ENCODE results near the gene ZNF674. TPM values are rescaled to one million over a fixed set of nuclear protein-coding genes. Genes with fewer than 3 reads are reported as not detected.

The ZNF674 gene
- total RNA-seq (2014; rRNA removed; shearing (Covaris generic)): 0.98 and 2.0 TPM in 2 replicates

DNA sequence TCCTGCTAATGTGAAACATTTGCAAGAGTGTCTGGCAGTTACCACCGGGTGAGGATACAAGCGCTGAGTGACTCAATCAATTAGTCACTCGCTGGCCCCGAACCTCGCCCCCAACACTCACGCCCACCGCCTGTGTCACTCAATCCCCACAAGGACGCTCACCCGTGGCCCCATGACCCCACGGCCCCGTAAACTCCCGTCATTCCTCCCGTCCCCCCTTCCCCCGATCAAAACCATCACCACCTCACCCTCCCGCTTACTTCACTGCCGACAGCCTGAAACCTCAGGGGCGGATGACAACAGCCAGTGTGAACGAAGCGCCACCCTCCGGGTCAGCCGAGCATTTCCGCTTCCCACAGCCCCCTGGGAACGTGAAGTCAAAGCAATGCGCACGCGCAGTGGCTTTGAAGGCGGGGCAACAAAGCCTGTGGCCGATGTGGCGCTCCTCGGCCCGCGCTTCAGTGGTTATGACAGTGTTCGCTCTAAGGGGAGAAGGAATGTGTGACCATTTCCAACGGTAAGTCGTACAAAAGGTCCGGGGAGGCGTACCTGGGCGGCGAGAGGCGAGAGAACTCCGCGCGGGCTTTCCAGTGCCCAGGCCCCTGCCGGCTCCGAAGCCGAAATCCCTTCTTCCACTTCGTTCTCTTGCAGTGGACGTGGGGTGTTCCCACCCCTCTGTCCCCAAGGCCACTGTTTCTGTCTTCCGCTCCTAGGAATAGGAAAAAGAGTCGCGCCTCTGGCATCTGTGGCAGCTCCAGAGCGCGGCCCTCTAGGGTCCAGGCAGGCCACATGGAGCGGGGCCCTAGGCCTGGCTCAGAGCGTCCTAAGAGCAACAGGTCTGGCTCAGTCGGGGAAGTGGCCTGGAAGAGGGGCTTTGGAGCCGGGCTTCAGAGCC, at the start of gene ZNF674:
ZNF674 (minus strand) TSS at position 311 of the 895 bp plus-strand sequence. CDS start 3,334 bp downstream, outside the sequence.
- in situ Hi-C loops (cut with HindIII; ENCODE audit: low sequenced_read_pairs): no loop called here

DNA sequence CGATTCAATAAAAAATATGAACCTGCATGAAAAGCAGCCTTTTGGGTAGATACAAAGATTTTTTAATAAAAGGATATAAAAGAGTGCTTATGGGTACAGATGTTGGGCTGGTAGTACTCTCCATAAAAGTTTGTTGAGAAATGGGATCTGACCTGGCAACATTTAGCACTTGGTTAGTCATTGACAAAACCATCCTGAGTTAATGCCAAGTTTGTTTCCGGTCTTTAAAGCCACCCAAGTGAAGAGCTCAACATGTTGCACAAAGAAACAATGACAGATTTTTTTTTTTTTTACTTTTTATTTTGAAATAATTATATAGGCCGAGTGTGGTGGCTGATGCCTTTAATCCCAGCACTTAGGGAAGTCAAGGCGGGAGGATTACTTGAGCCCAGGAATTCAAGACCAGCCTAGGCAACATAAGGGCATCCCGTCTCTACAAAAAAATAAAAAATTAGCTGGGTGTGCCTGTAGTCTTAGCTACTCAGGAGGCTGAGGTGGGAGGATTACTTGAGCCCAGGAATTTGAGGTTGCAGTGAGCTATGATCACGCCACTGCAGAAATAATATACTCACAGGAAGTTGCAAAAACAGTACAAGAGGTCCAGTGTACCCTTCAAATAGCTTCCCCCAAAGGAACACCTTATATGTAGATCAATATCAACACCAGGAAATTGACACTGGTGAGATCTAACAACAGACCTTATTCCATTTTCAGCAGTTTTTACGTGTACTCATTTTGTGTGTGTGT, 44.9 kb upstream of the ZNF674 start:
- DNase-seq (ENCODE audit: low spot score): no peak
- in situ Hi-C loops (cut with HindIII; ENCODE audit: low sequenced_read_pairs): no loop called here

More for the DNA sequence above, at the start of gene ZNF674:
- DNase-seq (ENCODE audit: low spot score): peak; percentile 90

DNA sequence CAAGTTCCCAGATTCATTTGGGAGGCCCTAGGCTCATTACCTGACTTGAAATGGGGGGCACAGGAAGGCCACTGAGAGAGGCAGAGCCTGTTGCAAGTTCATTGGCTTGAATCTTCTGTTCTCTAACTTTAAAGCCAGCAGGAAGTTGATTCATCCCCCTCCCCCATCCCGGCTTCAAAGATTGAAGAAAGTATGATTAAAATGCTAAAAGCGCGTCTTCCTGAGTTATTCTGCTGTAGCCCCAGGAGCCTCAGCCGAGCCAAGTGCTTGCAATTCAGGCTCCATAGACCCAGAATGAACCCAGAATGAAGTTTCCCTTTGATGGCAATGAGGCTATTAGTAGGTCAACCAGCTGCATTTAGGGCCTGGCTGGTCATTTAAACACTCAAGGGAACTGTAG, 43.0 kb upstream of the ZNF674 start:
- no peak for DNase-seq (ENCODE audit: low spot score)
- in situ Hi-C loops (cut with HindIII; ENCODE audit: low sequenced_read_pairs): no loop called here

DNA sequence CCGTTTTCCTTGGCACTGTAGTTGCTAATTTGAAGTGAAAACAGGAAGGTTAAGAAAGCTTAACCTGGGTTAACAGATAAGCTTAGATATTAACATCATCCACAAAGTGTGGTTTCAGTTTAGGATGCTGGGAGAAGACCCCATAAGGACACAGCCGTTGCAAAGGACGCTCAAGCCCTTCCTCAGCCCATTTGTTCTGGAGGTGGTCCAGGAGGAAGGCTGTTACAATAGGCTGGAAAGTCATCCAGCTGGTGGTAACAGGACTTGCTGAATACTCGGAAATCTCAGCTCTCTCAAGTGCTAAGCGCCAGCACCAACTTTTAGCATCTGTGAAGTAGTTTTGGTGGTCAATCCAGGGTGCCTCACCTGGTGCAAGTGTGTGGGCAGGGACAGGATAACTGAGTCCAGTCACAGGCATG, 42.5 kb upstream of the ZNF674 start:
- in situ Hi-C loops (cut with HindIII; ENCODE audit: low sequenced_read_pairs): no loop called here
- DNase-seq (ENCODE audit: low spot score): no peak

DNA sequence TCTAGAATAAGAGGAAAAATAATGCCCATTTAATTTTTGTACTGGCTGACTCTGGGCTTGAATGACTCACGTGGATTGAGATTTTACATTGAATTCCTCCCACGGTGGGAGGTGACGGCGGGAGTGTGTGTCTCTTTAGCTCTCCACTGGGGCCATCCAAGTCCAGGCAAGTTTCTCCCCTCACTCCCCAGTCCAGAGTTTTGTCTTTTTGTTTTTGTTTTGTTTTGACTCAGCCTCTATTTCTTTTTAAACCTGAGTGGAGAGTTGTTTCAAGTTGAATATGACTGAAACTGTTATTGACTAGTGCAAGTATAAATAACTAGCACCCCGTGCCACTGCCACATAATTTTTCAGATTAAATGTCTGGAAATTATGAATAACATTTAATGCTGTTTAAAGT, 41.9 kb upstream of the ZNF674 start:
- in situ Hi-C loops (cut with HindIII; ENCODE audit: low sequenced_read_pairs): no loop called here

DNA sequence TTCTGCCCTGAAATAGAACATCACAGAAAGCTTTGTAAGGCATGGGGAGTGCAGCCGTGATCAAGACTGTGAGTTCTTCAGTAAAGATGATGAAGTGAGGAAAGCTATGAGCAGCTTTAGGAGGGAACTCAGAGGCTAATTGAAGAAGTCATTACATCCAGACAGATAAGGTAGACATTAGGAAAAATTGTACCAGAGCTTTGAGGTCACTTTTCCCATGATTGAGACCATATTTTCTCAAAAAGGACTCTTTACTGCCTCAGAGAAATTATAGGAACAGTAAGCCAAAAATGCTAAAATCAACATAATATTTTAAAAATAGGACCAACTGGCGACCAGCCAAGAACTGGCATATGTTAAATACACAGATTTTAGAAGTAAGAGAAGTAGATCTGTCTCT, 39.5 kb upstream of the ZNF674 start:
- in situ Hi-C loops (cut with HindIII; ENCODE audit: low sequenced_read_pairs): no loop called here
- DNase-seq (ENCODE audit: low spot score): no peak

More for the DNA sequence above, 41.9 kb upstream of the ZNF674 start:
- DNase-seq (ENCODE audit: low spot score): no peak

DNA sequence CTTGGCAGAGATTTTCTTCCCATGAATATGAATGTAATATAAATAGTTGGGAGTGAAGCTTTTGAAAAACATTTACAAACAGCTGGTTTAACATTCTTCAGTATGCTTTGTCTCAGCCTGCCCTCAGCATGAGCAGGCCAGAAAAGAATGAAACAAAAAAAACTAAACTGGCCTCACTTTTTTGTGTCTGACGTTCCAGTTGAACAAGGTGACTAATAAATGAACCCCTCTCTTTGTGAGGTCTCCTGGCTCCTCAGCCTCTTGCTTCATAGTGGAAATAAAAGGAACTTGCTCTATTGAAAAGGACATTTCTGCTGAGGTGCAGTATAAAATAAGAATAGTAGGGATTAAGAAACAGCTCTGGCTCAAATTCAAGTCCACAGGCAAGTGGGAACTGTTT, 37.7 kb upstream of the ZNF674 start:
- in situ Hi-C loops (cut with HindIII; ENCODE audit: low sequenced_read_pairs): no loop called here
- no peak for DNase-seq (ENCODE audit: low spot score)

DNA sequence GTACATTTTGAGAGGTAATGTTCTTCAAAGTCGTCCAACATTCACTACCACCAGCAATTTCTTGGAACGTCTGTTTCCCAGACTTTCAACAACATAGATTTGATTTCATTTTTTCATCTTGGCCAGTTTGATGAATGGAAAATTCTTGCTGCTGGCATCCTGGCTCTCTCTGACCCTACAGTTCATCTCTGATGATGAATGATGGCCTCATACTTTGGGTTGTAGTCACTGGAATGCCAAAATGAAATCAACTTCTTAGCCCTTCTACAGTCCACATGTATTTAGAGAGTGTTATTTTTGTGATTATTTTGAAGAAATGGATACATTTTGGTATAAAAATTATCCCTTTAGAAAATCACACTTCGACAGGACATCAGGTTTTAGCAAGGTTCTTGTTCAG, 37.1 kb upstream of the ZNF674 start:
- no peak for DNase-seq (ENCODE audit: low spot score)
- in situ Hi-C loops (cut with HindIII; ENCODE audit: low sequenced_read_pairs): no loop called here

DNA sequence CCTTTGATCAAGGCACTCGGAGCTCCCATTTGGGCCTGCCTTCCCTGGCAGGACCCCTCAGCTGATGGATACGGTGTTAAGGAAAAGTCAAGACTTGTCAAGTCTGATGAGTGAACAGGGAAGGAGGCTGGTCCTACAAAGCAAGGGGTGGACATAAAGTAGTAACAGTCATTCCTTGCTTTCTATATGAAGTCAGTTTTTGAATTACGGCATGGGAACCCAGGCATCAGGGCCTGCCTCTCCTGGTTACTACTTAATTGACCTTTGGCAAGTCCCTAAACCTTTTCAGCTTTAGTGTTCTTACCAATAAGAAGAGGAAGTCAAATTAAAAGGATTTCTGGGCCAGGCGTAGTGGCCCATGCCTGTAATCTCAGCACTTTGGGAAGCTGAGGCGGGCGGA, 35.4 kb upstream of the ZNF674 start:
- in situ Hi-C loops (cut with HindIII; ENCODE audit: low sequenced_read_pairs): no loop called here
- DNase-seq (ENCODE audit: low spot score): no peak

DNA sequence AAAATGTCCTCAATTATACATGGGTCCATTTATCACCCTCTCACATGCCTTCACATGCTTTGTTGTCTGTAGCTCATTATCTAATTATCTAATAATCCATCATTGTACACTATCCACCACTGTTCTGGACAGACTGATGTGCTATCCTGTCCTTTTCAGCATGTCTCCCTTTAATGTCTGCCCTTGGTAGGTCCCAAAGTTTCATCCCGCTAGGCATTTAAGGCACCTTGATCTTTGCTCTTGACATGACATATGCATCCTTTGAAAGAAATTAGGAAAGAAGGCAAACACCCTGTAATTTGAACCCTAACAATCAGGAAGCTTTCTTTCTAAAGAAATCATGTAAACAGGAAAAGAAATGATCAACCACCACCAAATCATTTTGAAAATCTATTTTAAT, 34.0 kb upstream of the ZNF674 start:
- in situ Hi-C loops (cut with HindIII; ENCODE audit: low sequenced_read_pairs): no loop called here
- DNase-seq (ENCODE audit: low spot score): no peak

DNA sequence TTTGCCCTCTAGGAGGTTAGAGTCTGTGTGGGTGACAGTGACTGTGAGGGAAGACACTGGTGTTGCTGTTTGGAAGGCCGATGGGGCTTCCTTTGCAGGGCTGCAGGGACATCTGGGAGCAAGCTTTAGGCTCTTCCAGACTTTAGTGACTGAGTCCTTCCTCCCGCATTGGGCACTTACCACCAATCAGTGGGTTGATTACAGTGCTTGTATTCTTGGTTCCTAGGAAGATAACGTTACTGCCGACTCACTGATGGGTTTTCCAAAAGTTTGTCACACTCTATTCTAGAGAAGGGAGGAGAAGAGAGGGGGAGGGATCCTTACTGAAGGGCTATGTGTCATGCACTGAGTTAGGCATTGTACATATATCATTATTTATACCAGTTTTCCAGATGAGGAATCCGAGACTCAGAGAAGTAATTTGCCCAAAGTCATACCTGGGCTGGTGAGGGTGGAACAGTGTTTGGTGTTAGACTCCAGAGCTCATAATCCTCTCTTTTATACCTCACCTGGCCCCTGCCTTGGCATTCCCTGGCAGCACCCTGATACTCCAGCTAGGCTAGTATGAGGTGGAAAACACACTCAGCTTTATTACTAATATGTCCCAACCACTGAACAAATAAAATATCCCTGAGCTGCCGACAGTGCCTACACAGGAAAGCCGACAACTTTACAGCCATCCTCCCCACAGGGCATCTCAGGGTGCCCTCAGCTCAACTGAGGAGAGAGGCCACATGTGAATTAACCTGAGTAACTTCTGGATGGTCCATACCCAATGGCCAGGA, 32.2 kb upstream of the ZNF674 start:
- in situ Hi-C loops (cut with HindIII; ENCODE audit: low sequenced_read_pairs): no loop called here

DNA sequence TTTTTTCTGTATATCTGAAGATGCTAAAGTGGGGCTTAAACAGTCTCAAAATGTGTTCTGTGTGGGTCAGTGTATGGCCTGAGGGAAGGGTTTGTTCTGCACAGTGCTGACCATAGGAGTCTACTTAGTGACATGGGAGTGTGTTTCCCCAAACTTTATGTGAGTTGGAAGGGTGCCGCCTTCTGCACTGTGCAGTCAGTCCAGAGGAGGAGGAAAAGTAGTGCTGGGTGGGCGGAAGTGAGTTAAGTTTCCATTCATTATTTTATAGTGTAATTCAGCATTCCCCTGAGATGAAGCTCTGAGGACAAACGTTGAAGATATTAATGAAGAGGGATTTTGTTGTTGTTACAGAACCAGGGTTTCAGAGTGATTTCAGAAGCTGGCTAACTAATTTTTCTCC, 31.2 kb upstream of the ZNF674 start:
- in situ Hi-C loops (cut with HindIII; ENCODE audit: low sequenced_read_pairs): no loop called here
- DNase-seq (ENCODE audit: low spot score): no peak

More for the DNA sequence above, 32.2 kb upstream of the ZNF674 start:
- no peak for DNase-seq (ENCODE audit: low spot score)

DNA sequence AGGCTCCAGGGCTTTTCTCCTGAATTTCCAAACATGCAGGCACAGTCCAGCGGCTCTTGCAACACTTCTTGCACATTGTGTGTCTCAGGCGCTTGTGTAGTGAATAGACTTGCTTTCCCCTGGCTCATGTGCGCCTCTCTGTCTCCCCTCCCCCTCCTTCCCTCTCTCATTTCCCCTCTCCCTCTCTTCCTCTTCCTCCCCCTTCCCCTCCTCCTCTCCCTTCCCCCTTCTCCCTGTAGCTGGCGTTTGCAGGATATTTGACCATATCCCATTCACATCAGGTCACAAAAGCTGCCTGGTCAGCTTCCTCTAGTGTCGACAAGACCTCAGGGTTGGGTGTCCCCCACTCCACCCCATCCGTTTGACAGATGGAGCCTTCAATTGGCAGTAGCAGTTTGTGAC, 30.8 kb upstream of the ZNF674 start:
- no peak for DNase-seq (ENCODE audit: low spot score)
- in situ Hi-C loops (cut with HindIII; ENCODE audit: low sequenced_read_pairs): no loop called here

DNA sequence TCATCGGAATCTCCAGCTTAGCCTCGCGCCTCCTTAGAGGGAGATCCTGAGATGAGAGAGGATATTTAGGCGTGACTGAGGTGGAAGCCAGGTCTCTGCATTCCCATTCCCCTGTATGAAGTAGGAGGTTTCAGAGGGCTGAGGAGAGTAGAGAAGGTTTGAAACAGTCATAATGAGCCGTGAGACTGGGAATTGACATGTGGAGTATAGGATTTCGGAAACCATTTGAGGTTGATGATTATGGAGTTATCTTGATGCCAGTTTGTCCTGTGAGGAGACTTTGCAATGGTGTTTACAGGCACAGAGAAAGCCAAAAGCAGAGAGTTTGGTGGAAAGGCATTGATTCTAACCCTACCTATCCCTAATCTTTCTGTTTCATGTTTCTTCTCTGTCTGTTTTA, 30.4 kb upstream of the ZNF674 start:
- in situ Hi-C loops (cut with HindIII; ENCODE audit: low sequenced_read_pairs): no loop called here
- no peak for DNase-seq (ENCODE audit: low spot score)

DNA sequence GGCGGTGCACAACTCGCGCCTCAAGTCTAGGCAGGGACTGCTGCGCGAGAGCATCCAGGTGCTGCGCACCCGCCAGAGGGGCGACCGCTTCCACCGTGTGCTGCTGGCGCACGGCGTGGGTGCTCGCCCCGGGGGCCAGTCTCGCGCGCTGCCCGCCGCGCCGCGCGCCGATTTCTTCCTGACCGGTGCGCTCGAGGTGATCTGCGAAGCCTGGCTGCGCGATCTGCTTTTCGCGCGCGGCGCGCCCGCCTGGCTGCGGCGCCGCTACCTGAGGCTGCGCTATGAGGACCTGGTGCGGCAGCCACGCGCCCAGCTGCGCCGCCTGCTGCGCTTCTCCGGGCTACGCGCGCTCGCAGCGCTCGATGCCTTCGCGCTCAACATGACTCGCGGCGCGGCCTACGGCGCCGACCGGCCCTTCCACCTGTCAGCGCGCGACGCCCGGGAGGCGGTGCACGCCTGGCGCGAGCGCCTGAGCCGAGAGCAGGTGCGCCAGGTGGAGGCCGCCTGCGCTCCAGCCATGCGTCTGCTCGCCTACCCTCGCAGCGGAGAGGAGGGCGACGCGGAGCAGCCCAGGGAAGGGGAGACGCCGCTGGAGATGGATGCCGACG, 29.7 kb upstream of the ZNF674 start:
- in situ Hi-C loops (cut with HindIII; ENCODE audit: low sequenced_read_pairs): no loop called here
- no peak for DNase-seq (ENCODE audit: low spot score)

DNA sequence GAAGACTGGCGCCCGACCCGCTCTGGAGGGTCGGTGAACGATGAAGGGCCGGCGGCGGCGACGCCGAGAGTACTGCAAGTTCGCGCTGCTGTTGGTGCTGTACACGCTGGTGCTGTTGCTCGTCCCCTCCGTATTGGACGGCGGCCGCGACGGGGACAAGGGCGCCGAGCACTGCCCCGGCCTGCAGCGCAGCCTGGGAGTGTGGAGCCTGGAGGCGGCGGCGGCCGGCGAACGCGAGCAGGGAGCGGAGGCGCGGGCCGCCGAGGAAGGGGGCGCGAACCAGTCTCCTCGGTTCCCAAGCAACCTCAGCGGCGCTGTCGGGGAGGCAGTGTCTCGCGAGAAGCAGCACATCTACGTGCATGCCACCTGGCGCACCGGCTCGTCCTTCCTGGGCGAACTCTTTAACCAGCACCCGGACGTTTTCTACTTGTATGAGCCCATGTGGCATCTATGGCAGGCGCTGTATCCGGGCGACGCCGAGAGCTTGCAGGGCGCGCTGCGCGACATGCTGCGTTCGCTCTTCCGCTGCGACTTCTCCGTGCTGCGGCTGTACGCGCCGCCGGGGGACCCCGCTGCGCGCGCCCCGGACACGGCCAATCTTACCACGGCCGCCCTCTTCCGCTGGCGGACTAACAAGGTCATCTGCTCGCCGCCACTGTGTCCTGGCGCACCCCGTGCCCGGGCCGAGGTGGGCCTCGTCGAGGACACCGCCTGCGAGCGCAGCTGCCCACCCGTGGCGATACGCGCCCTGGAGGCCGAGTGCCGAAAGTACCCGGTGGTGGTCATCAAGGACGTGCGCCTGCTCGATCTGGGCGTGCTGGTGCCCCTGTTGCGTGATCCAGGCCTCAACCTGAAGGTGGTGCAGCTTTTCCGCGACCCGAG, 28.9 kb upstream of the ZNF674 start:
- in situ Hi-C loops (cut with HindIII; ENCODE audit: low sequenced_read_pairs): no loop called here
- DNase-seq (ENCODE audit: low spot score): no peak

DNA sequence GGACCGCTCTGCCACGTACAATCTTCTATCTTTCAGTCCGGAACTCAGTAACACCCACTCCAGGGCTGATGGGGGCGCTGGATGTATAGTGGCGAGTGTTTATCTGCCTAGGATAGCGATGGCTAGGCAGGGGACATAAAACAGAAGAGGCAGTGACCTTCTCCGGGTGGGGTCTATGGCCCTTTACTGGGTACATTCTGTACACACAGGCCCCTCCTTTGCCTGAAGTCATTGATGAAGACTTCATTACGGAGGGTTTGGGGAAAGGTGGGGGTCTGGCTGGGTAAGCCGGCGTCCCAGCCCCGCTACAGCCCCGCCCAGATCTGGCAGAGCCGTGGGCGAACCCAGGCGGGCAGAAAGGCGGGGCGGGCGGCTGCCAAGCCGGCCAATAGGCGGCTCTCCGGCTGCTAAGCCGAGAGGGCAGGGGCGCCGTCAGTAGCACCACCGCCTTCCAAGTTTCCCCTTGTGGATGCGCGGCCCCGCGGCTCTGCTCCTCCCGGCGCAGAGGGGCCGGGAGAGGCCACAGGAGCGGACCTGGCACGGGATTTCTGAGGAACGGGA, 28.2 kb upstream of the ZNF674 start, which contains the start of gene CHST7:
CHST7 (plus strand) TSS at position 435 of the 561 bp plus-strand sequence. CDS start 167 bp downstream, outside the sequence.
- peak; percentile 42 for DNase-seq (ENCODE audit: low spot score)
- in situ Hi-C loops (cut with HindIII; ENCODE audit: low sequenced_read_pairs): no loop called here

Measured in G401 (cell line).